ENCODE measurements around the gene ST6GALNAC5. TPM values are rescaled to one million over a fixed set of nuclear protein-coding genes. Genes with fewer than 3 reads are reported as not detected.

ST6GALNAC5 gene
- total and polyA plus RNA-seq, 2 experiments from 2014 or later = 4.1 to 19.2 TPM

DNA sequence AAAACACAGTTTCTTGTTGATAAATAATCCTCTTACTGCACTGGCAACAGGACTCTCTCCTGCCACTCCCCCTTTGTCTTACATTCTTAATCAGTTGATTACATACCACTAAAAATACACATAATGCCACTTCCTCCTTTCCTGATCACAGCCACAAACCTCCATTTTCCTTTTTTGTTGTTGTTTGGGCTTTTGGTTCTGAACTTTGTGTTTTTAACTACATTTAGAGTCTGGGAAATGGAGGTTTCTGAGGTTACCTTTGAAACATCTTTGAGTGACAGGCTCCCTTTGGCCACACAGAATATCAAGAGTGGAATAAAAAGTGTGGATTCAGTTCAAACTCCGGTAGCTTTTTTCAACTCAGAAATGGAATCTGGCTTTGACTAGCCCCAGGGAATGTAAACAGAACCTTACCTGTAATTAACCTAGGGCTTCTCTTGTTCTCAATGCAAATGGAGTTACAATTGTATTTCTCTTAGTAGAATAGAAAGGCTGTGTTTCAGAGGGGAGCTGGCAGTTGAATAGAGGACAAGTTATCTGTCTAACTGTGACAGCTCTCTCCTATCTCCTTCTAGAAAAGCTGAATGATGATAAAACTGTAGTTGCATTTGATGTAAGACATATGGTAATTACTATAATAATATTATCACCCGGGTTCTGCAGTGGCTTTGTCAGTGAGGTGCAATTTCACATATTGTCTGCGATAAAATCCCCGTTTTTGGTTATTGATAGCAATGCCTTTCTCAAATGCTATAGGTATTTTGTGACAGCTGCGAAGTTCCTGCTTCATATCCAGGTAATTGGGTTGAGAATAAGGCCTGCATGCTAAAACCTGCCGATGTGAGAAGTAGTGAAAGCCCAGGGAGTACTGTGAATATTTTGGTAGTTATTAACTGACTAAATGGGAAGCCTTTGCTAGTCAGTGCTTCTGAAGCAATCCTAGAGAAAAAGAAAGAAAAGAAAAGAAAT is 66.9 kb downstream of the ST6GALNAC5 start:
- TF ChIP-seq, protein P1, sequence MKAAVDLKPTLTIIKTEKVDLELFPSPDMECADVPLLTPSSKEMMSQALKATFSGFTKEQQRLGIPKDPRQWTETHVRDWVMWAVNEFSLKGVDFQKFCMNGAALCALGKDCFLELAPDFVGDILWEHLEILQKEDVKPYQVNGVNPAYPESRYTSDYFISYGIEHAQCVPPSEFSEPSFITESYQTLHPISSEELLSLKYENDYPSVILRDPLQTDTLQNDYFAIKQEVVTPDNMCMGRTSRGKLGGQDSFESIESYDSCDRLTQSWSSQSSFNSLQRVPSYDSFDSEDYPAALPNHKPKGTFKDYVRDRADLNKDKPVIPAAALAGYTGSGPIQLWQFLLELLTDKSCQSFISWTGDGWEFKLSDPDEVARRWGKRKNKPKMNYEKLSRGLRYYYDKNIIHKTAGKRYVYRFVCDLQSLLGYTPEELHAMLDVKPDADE (IDR thresholded peaks at IDR 0.05) = no peak
- TF ChIP-seq CREB1 (CRISPR knock-in tag; IDR thresholded peaks at IDR 0.05; ENCODE audit: low read depth) (no peak), STAT1 (IDR thresholded peaks at IDR 0.05; ENCODE audit: unreplicated experiment) (no peak), EZH2 (IDR thresholded peaks at IDR 0.05; ENCODE audit: low read depth, unreplicated experiment) (no peak), CTCF (conservative IDR thresholded peaks at IDR 0.05; ENCODE audit: low read depth in 2 of 2) (no peak), NANOG (IDR thresholded peaks at IDR 0.05; ENCODE audit: borderline replicate concordance) (no peak), REST (IDR thresholded peaks at IDR 0.05; ENCODE audit: unreplicated experiment) (no peak), EZH2phosphoT487 (IDR thresholded peaks at IDR 0.05; ENCODE audit: unreplicated experiment) (no peak), POLR2AphosphoS5 (IDR thresholded peaks at IDR 0.05; ENCODE audit: low read depth) (no peak), ZNF114 (CRISPR knock-in tag; IDR thresholded peaks at IDR 0.05) (no peak), JUNB (IDR thresholded peaks at IDR 0.05; ENCODE audit: unreplicated experiment) (no peak), ZNF331 (CRISPR knock-in tag; IDR thresholded peaks at IDR 0.05; ENCODE audit: low read depth) (no peak)
- TF ChIP-seq, protein P2, sequence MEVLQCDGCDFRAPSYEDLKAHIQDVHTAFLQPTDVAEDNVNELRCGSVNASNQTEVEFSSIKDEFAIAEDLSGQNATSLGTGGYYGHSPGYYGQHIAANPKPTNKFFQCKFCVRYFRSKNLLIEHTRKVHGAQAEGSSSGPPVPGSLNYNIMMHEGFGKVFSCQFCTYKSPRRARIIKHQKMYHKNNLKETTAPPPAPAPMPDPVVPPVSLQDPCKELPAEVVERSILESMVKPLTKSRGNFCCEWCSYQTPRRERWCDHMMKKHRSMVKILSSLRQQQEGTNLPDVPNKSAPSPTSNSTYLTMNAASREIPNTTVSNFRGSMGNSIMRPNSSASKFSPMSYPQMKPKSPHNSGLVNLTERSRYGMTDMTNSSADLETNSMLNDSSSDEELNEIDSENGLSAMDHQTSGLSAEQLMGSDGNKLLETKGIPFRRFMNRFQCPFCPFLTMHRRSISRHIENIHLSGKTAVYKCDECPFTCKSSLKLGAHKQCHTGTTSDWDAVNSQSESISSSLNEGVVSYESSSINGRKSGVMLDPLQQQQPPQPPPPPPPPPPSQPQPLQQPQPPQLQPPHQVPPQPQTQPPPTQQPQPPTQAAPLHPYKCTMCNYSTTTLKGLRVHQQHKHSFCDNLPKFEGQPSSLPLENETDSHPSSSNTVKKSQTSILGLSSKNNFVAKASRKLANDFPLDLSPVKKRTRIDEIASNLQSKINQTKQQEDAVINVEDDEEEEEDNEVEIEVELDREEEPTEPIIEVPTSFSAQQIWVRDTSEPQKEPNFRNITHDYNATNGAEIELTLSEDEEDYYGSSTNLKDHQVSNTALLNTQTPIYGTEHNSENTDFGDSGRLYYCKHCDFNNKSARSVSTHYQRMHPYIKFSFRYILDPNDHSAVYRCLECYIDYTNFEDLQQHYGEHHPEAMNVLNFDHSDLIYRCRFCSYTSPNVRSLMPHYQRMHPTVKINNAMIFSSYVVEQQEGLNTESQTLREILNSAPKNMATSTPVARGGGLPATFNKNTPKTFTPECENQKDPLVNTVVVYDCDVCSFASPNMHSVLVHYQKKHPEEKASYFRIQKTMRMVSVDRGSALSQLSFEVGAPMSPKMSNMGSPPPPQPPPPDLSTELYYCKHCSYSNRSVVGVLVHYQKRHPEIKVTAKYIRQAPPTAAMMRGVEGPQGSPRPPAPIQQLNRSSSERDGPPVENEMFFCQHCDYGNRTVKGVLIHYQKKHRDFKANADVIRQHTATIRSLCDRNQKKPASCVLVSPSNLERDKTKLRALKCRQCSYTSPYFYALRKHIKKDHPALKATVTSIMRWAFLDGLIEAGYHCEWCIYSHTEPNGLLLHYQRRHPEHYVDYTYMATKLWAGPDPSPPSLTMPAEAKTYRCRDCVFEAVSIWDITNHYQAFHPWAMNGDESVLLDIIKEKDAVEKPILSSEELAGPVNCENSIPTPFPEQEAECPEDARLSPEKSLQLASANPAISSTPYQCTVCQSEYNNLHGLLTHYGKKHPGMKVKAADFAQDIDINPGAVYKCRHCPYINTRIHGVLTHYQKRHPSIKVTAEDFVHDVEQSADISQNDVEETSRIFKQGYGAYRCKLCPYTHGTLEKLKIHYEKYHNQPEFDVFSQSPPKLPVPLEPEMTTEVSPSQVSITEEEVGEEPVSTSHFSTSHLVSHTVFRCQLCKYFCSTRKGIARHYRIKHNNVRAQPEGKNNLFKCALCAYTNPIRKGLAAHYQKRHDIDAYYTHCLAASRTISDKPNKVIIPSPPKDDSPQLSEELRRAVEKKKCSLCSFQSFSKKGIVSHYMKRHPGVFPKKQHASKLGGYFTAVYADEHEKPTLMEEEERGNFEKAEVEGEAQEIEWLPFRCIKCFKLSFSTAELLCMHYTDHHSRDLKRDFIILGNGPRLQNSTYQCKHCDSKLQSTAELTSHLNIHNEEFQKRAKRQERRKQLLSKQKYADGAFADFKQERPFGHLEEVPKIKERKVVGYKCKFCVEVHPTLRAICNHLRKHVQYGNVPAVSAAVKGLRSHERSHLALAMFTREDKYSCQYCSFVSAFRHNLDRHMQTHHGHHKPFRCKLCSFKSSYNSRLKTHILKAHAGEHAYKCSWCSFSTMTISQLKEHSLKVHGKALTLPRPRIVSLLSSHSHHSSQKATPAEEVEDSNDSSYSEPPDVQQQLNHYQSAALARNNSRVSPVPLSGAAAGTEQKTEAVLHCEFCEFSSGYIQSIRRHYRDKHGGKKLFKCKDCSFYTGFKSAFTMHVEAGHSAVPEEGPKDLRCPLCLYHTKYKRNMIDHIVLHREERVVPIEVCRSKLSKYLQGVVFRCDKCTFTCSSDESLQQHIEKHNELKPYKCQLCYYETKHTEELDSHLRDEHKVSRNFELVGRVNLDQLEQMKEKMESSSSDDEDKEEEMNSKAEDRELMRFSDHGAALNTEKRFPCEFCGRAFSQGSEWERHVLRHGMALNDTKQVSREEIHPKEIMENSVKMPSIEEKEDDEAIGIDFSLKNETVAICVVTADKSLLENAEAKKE (CRISPR knock-in tag; IDR thresholded peaks at IDR 0.05) = no peak
- Histone ChIP-seq H3K27ac (ENCODE audit: low read depth) (peak overlapping the region; percentile 5; the same call in 1 of the 2 replicates), H3K4me2 (0 out of 2 replicates have a peak overlapping the region, but pooled peaks have one; percentile 34), H3K4me1 (ENCODE audit: insufficient read depth) (peaks cover 13% of the 10 kb centered on the region), H4K20me1 (replicated peaks; ENCODE audit: insufficient read depth) (no peaks in the 10 kb centered on the region), H3K79me2 (replicated peaks; ENCODE audit: insufficient read depth) (no peaks in the 10 kb centered on the region), H3K36me3 (ENCODE audit: insufficient read depth) (no peaks in the 10 kb centered on the region), H3K4me3 (no peak overlapping the region), H3K9me2 (ENCODE audit: insufficient read depth) (no peaks in the 10 kb centered on the region), H2AFZ (peak overlapping the region; percentile 4; the same call in 1 of the 2 replicates), H3K27me3 (ENCODE audit: insufficient read depth) (no peaks in the 10 kb centered on the region), H3F3A (replicated peaks; ENCODE audit: low read depth) (no peaks in the 10 kb centered on the region)
- DNase-seq (ENCODE audit: low spot score) (peak; percentile 20), ATAC-seq (peak; percentile 53; the same call in 2 of the 3 replicates)
- Mint-ChIP-seq H3K27me3 (ENCODE audit: insufficient read depth, low read depth, poor library complexity) (no peaks in the 10 kb centered on the region), H3K4me1 (peaks cover 16% of the 10 kb centered on the region), H3K36me3 (ENCODE audit: low read depth) (peaks cover 3% of the 10 kb centered on the region; the same call in 1 of the 3 replicates), H3K4me3 (no peak overlapping the region), H3K9me3 (no peaks in the 10 kb centered on the region; the same call in 2 of the 3 replicates), H3K27ac (no peak overlapping the region; the same call in 1 of the 2 replicates)
